Sciatic nerve (tissue), 2 donors: ENCODE data around the gene FAM177B. TPM values are rescaled to one million over a fixed set of nuclear protein-coding genes. Genes with fewer than 3 reads are reported as not detected.
A peak's percentile ranks its signal among the peaks of the same experiment; 100 is the strongest.

ENCODE experiments used
- ATAC-seq: fragments of 200-7000 bp; cut with Tn5 transposase; one replicate; pipeline ENCODE4 v1.9.1; 2020; ENCODE audit warnings: mild to moderate bottlenecking, moderate library complexity
- DNase-seq: peaks from one replicate; pipeline ENCODE4 v3.0.0-alpha.2; 2020; ENCODE audit warnings: low spot score
- intact Hi-C: fragments of 100-400 bp; cut with DNase I; formaldehyde crosslinking; loops from one replicate; pipeline ENCODE4 v1.14.2; 2022
- total RNA-seq: library from RNA; stranded (reverse); fragmentation: NEBNext Ultra II Directional; extraction: Animal tissue kit (Norgen Biotek cat#: 25700); gene quantifications from one replicate; pipeline ENCODE4 v1.2.1, GENCODE V29; 2021
- donor health status: DM: no; HTN: no; CAD: no.
- donor health status: DM: no; HTN: no; CAD: no.

The FAM177B gene
- total RNA-seq, result not detected

- intact Hi-C loops, result no loop called here
- ATAC-seq, result no peak
- DNase-seq, result no peak
These were observed at the start of gene FAM177B for GRCh38 chr1:222736972-222737371. Gene FAM177B (plus strand): TSS chr1:222737202. CDS start chr1:222746546, 9,344 bp downstream.

GRCh38 chr1:222691016-222691415 lies 46.0 kb upstream of the FAM177B start:
- DNase-seq (no peak), ATAC-seq (no peak)
- intact Hi-C loops, result no loop called here

- intact Hi-C loops, result no loop called here
- DNase-seq (no peak), ATAC-seq (no peak)
These were observed 42.1 kb upstream of the FAM177B start for GRCh38 chr1:222694927-222695326.

GRCh38 chr1:222696741-222697140 lies 40.3 kb upstream of the FAM177B start:
- ATAC-seq, result no peak

GRCh38 chr1:222697203-222697602 lies 39.8 kb upstream of the FAM177B start:
- intact Hi-C loops, result no loop called here
- ATAC-seq (no peak), DNase-seq (no peak)

More at GRCh38 chr1:222696741-222697140, 40.3 kb upstream of the FAM177B start:
- no peak for DNase-seq
- intact Hi-C loops, result no loop called here

GRCh38 chr1:222697826-222698225 lies 39.2 kb upstream of the FAM177B start:
- ATAC-seq, result peak; percentile 45
- intact Hi-C loops, result no loop called here
- no peak for DNase-seq

- DNase-seq (no peak), ATAC-seq (no peak)
- intact Hi-C loops, result no loop called here
These were observed 34.8 kb upstream of the FAM177B start for GRCh38 chr1:222702210-222702609.

GRCh38 chr1:222704260-222704659 lies 32.7 kb upstream of the FAM177B start:
- intact Hi-C loops, result no loop called here
- ATAC-seq (no peak), DNase-seq (no peak)

- intact Hi-C loops, result no loop called here
- ATAC-seq (no peak), DNase-seq (no peak)
These were observed 30.2 kb upstream of the FAM177B start for GRCh38 chr1:222706815-222707214.

GRCh38 chr1:222709700-222710153 lies 27.3 kb upstream of the FAM177B start:
- ATAC-seq (no peak), DNase-seq (no peak)
- intact Hi-C loops, result no loop called here

- intact Hi-C loops, result no loop called here
- DNase-seq, result peak; percentile 68
- peak; percentile 25 for ATAC-seq
These were observed 25.4 kb upstream of the FAM177B start for GRCh38 chr1:222711319-222712252.

GRCh38 chr1:222712253-222713090 lies 24.5 kb upstream of the FAM177B start, which contains the start of the genes AIDA and BROX:
Gene AIDA (minus strand): TSS chr1:222712491. CDS start chr1:222712317, 174 bp downstream.
Gene BROX (plus strand): TSS chr1:222712564. CDS start chr1:222715700, 3,136 bp downstream.
- peak; percentile 96 for ATAC-seq
- peak; percentile 98 for DNase-seq
- intact Hi-C loops, result no loop called here

- intact Hi-C loops, result no loop called here
- DNase-seq (peak; percentile 96), ATAC-seq (peak; percentile 95)
These were observed 23.7 kb upstream of the FAM177B start for GRCh38 chr1:222713091-222713961.

- DNase-seq, result no peak
- intact Hi-C loops, result no loop called here
- ATAC-seq, result no peak
These were observed 20.6 kb upstream of the FAM177B start for GRCh38 chr1:222716393-222716792.

GRCh38 chr1:222728746-222729145 lies 8.3 kb upstream of the FAM177B start:
- intact Hi-C loops, result no loop called here
- ATAC-seq, result no peak

GRCh38 chr1:222730866-222731265 lies 6.1 kb upstream of the FAM177B start:
- no peak for ATAC-seq
- DNase-seq, result no peak
- intact Hi-C loops, result no loop called here

More at GRCh38 chr1:222728746-222729145, 8.3 kb upstream of the FAM177B start:
- DNase-seq, result no peak

- intact Hi-C loops, result no loop called here
- ATAC-seq (no peak), DNase-seq (no peak)
These were observed 4.5 kb upstream of the FAM177B start for GRCh38 chr1:222732216-222733159.
